ENCODE data around the gene CYTH4. TPM values are rescaled to one million over a fixed set of nuclear protein-coding genes. Genes with fewer than 3 reads are reported as not detected.

The CYTH4 gene
- total RNA-seq, 1 experiment from 2014 or later = 3.8 TPM

DNA sequence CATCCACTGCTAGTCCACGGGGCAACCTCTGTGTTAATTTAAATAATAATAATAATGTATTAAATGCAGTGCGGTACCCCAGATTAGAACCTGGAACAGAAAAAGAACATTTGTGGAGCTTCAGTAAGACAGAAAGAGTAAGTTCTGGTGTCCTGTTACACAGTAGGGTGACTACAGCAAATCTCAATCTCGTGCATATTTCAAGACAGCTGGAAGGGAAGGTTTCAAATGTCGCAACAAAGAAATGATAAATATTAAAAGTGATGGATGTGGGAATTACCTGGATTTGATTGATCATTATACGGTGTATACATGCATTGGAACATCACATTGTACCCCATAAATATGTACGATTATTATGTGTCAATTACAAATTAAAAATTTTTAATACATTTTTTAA lies 36.6 kb upstream of the CYTH4 start (continued):
- TF ChIP-seq, protein P1, sequence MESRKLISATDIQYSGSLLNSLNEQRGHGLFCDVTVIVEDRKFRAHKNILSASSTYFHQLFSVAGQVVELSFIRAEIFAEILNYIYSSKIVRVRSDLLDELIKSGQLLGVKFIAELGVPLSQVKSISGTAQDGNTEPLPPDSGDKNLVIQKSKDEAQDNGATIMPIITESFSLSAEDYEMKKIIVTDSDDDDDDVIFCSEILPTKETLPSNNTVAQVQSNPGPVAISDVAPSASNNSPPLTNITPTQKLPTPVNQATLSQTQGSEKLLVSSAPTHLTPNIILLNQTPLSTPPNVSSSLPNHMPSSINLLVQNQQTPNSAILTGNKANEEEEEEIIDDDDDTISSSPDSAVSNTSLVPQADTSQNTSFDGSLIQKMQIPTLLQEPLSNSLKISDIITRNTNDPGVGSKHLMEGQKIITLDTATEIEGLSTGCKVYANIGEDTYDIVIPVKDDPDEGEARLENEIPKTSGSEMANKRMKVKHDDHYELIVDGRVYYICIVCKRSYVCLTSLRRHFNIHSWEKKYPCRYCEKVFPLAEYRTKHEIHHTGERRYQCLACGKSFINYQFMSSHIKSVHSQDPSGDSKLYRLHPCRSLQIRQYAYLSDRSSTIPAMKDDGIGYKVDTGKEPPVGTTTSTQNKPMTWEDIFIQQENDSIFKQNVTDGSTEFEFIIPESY (IDR thresholded peaks at IDR 0.05; ENCODE audit: extremely low read depth, insufficient replicate concordance, low read length) = no peak
- TF ChIP-seq POLR2A (IDR thresholded peaks at IDR 0.05; ENCODE audit: borderline replicate concordance, extremely low read depth, insufficient read depth, insufficient read length) (no peak), CBX3 (IDR thresholded peaks at IDR 0.05; ENCODE audit: low read depth) (no peak)
- TF ChIP-seq, protein P2, sequence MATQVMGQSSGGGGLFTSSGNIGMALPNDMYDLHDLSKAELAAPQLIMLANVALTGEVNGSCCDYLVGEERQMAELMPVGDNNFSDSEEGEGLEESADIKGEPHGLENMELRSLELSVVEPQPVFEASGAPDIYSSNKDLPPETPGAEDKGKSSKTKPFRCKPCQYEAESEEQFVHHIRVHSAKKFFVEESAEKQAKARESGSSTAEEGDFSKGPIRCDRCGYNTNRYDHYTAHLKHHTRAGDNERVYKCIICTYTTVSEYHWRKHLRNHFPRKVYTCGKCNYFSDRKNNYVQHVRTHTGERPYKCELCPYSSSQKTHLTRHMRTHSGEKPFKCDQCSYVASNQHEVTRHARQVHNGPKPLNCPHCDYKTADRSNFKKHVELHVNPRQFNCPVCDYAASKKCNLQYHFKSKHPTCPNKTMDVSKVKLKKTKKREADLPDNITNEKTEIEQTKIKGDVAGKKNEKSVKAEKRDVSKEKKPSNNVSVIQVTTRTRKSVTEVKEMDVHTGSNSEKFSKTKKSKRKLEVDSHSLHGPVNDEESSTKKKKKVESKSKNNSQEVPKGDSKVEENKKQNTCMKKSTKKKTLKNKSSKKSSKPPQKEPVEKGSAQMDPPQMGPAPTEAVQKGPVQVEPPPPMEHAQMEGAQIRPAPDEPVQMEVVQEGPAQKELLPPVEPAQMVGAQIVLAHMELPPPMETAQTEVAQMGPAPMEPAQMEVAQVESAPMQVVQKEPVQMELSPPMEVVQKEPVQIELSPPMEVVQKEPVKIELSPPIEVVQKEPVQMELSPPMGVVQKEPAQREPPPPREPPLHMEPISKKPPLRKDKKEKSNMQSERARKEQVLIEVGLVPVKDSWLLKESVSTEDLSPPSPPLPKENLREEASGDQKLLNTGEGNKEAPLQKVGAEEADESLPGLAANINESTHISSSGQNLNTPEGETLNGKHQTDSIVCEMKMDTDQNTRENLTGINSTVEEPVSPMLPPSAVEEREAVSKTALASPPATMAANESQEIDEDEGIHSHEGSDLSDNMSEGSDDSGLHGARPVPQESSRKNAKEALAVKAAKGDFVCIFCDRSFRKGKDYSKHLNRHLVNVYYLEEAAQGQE (IDR thresholded peaks at IDR 0.05; ENCODE audit: low read depth) = no peak

DNA sequence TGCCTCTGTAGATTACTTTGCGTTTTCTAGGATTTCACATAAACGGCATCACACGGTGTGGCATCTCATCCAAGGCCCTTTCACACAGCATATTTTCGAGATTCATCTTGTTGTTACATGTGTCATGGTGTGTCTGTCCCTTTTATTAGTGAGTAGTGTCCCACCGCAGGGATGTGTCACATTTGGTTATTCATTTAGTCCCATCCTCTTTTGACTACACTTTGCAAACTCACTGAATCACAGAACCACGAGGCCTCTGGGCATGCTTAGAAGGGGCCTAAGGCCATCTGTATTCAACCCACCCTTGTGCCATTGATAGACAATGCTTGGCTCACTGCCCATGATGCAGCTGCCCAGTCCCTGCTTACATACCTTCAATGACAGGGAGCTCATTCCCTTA lies 34.1 kb upstream of the CYTH4 start:
- H2AFZ ChIP-seq (ENCODE audit: low read depth, low read length, poor library complexity, severe bottlenecking) = no peak overlapping the region
- ATAC-seq = no peak
- POLR2A ChIA-PET = interaction anchor here (0.5 to 1.8 kb wide), 2 partner anchors 11 to 438 kb away, joined by 3 to 6 read pairs; no protein-coding TSS in a partner anchor

More for the DNA sequence above, 34.1 kb upstream of the CYTH4 start:
- Histone ChIP-seq H3K9ac (ENCODE audit: low read length) (no peak overlapping the region), H3K4me2 (ENCODE audit: low read length) (no peak overlapping the region), H3K27me3 (ENCODE audit: insufficient read depth, low read length) (no peaks in the 10 kb centered on the region), H4K20me1 (ENCODE audit: insufficient read depth) (no peaks in the 10 kb centered on the region), H3K9me2 (ENCODE audit: insufficient read depth) (no peaks in the 10 kb centered on the region), H3K79me2 (ENCODE audit: insufficient read depth, low read length) (peaks cover 6% of the 10 kb centered on the region; the same call in 1 of the 2 replicates), H3K36me3 (ENCODE audit: control insufficient read depth in 1 of 2, insufficient read depth in 2 of 2, low read length in 2 of 2) (no peaks in the 10 kb centered on the region), H3K9me3 (ENCODE audit: control insufficient read depth in 1 of 2, insufficient read depth in 1 of 2, low read depth in 1 of 2, low read length in 2 of 2) (no peaks in the 10 kb centered on the region), H3K4me1 (ENCODE audit: control insufficient read depth in 1 of 2, insufficient read depth in 2 of 2, low read length in 2 of 2) (peaks cover 7 to 20% of the 10 kb centered on the region in 2 experiments), H3K4me3 (replicated peaks in 1 of 2; ENCODE audit: low read depth in 1 of 2, low read length in 2 of 2) (no peak overlapping the region), H3K27ac (ENCODE audit: low read depth, low read length) (no peak overlapping the region)
- ChIA-PET CTCF (interaction anchor here (3.7 kb wide), 1 partner anchor 12 kb away, joined by 23 read pairs; no protein-coding TSS in a partner anchor), RAD21 (ENCODE audit: low non-redundant PET in 1 of 2, low total read pairs in 2 of 2, uncharacterized antibody in 2 of 2, unreplicated experiment in 2 of 2) (no interaction called here)
- TF ChIP-seq JUND (IDR thresholded peaks at IDR 0.05) = no peak
- no TSS peak for BruUV-seq (replicated peaks)
- DNase-seq (ENCODE audit: low read depth, low spot score) = no peak
- intact Hi-C loops (cut with micrococcal nuclease) = no loop called here

Measured in HCT116 (cell line).